ENCODE results near the gene TTC8.

- no peak for TF ChIP-seq CTCF (IDR thresholded peaks at IDR 0.05)
- TF ChIP-seq POLR2A (IDR thresholded peaks at IDR 0.05) = no peak
- no peak for TF ChIP-seq EP300 (IDR thresholded peaks at IDR 0.05)
Observed at GRCh38 chr14:88808359-88808758, 16.1 kb upstream of the TTC8 start.
